IMR-90 (cell line): ENCODE data around the gene RIMS1. TPM values are rescaled to one million over a fixed set of nuclear protein-coding genes. Genes with fewer than 3 reads are reported as not detected.

Experiments
- ATAC-seq: fragments of 200-7000 bp; cut with Tn5 transposase; 2 replicates; pipeline ENCODE4 v1.9.1; 2020; ENCODE audit warnings: low read depth, mild to moderate bottlenecking, moderate library complexity
- BruUV-seq: library from RNA; stranded (reverse); fragments of 400-500 nt; replicated peaks from 2 replicates; lab custom pipeline; 2021; lab: Mats Ljungman, UMichigan
- CTCF ChIA-PET: fragments of 300-600 bp; formaldehyde crosslinking; extraction: SDS; loops from one replicate; lab custom pipeline; 2021; ENCODE audit warnings: antibody characterized with exemption; lab: Yijun Ruan, JAX
- POLR2A ChIA-PET: fragments of 300-600 bp; sonication (Branson Sonifier 250); formaldehyde crosslinking; loops from one replicate; lab custom pipeline; 2022; ENCODE audit warnings: antibody characterized with exemption; ENCODE audit not compliant: unreplicated experiment; lab: Charles Lee
- DNase-seq: peaks from one replicate; pipeline ENCODE4 v3.0.0; 2013
- H2AFZ ChIP-seq: replicated peaks from 2 replicates; pipeline ENCODE3; 2013; ENCODE audit warnings: low read length, mild to moderate bottlenecking; ENCODE audit not compliant: poor library complexity
- H2AK5ac ChIP-seq: 2 replicates; pipeline ENCODE4 v1.6.1; 2013; ENCODE audit warnings: low read depth, low read length, inconsistent platforms
- H2AK9ac ChIP-seq: replicated peaks from 2 replicates; pipeline ENCODE3; 2013; ENCODE audit warnings: mild to moderate bottlenecking, low read depth, low read length, moderate library complexity; ENCODE audit not compliant: poor library complexity
- H2BK120ac ChIP-seq: 2 replicates; pipeline ENCODE4 v1.6.1; 2013; ENCODE audit warnings: low read depth, low read length, inconsistent platforms
- H2BK15ac ChIP-seq: 3 replicates; pipeline ENCODE4 v1.6.1; 2013; ENCODE audit warnings: low read depth, low read length, inconsistent platforms
- H2BK20ac ChIP-seq: 2 replicates; pipeline ENCODE4 v1.6.1; 2013; ENCODE audit warnings: low read depth, mild to moderate bottlenecking, inconsistent platforms, low read length, moderate library complexity
- H2BK5ac ChIP-seq: 2 replicates; pipeline ENCODE4 v1.6.1; 2013; ENCODE audit warnings: mild to moderate bottlenecking, low read depth, low read length, inconsistent platforms; ENCODE audit not compliant: poor library complexity, severe bottlenecking
- H3K14ac ChIP-seq: replicated peaks from 2 replicates; pipeline ENCODE4 v1.6.1; 2013; ENCODE audit warnings: low read depth, low read length, inconsistent platforms
- H3K18ac ChIP-seq: 2 replicates; pipeline ENCODE4 v1.6.1; 2013; ENCODE audit warnings: low read depth, low read length, control low read depth
- H3K23ac ChIP-seq: 2 replicates; pipeline ENCODE4 v1.6.1; 2013; ENCODE audit warnings: low read depth, low read length, inconsistent platforms
- H3K27ac ChIP-seq: 2 replicates; pipeline ENCODE4 v1.5.1; 2013; ENCODE audit warnings: mild to moderate bottlenecking, control low read depth, low read length; ENCODE audit not compliant: insufficient read depth
- H3K27me3 ChIP-seq: 2 replicates; pipeline ENCODE4 v1.6.1; 2013; ENCODE audit warnings: low read length; ENCODE audit not compliant: control insufficient read depth, insufficient read depth
- H3K36me3 ChIP-seq: 2 replicates; pipeline ENCODE4 v1.6.1; 2013; ENCODE audit warnings: low read length, mixed read lengths; ENCODE audit not compliant: control insufficient read depth, insufficient read depth
- H3K4ac ChIP-seq: 2 replicates; pipeline ENCODE4 v1.6.1; 2013; ENCODE audit warnings: low read depth, low read length, inconsistent platforms
- H3K4me1 ChIP-seq: 2 replicates; pipeline ENCODE4 v1.6.1; 2013; ENCODE audit warnings: low read length, mixed read lengths; ENCODE audit not compliant: control insufficient read depth, insufficient read depth
- H3K4me2 ChIP-seq: 2 replicates; pipeline ENCODE4 v1.6.1; 2013; ENCODE audit warnings: low read depth, mild to moderate bottlenecking, control low read depth, low read length, moderate library complexity
- H3K4me3 ChIP-seq: 2 replicates; pipeline ENCODE4 v1.5.1; 2013; ENCODE audit warnings: low read depth, mild to moderate bottlenecking, control low read depth, low read length, moderate library complexity; ENCODE audit not compliant: insufficient read depth
- H3K56ac ChIP-seq: 2 replicates; pipeline ENCODE4 v1.6.1; 2013; ENCODE audit warnings: low read length, inconsistent platforms; ENCODE audit not compliant: insufficient read depth; ENCODE audit errors: extremely low read depth
- H3K79me1 ChIP-seq, 2 experiments: 2 replicates each; pipeline ENCODE4 v1.6.1; 2013; ENCODE audit warnings: low read length in 2 of 2, inconsistent platforms in 1 of 2, low read depth in 1 of 2
- H3K9ac ChIP-seq: 2 replicates; pipeline ENCODE4 v1.6.1; 2013; ENCODE audit warnings: low read depth, low read length, control low read depth
- H3K9me1 ChIP-seq: 2 replicates; pipeline ENCODE4 v1.6.1; 2013; ENCODE audit warnings: low read length, inconsistent platforms; ENCODE audit not compliant: insufficient read depth
- H3K9me3 ChIP-seq: 2 replicates; pipeline ENCODE4 v1.6.1; 2013; ENCODE audit warnings: low read length; ENCODE audit not compliant: control insufficient read depth, insufficient read depth
- H4K20me1 ChIP-seq: 2 replicates; pipeline ENCODE4 v1.6.1; 2013; ENCODE audit warnings: low read length, inconsistent platforms; ENCODE audit not compliant: insufficient read depth
- H4K5ac ChIP-seq: 2 replicates; pipeline ENCODE4 v1.6.1; 2013; ENCODE audit warnings: mild to moderate bottlenecking, low read depth, low read length, control low read depth
- H4K8ac ChIP-seq, 2 experiments: 2 replicates each; pipeline ENCODE4 v1.6.1; 2013; ENCODE audit warnings: low read depth in 2 of 2, low read length in 2 of 2, control low read depth in 1 of 2, inconsistent platforms in 1 of 2
- H4K91ac ChIP-seq: 2 replicates; pipeline ENCODE4 v1.6.1; 2013; ENCODE audit warnings: low read depth, low read length, inconsistent platforms; ENCODE audit not compliant: insufficient read depth
- MAZ ChIP-seq: IDR thresholded peaks from 2 replicates; pipeline ENCODE4 v1.6.1; 2012; ENCODE audit warnings: low read depth, mild to moderate bottlenecking, low read length, improper control_type of control experiment, moderate library complexity, borderline replicate concordance
- WGBS, 2 experiments: methylation state at CpG; one replicate each; pipeline versions ENCODE4 v1.1.5 to v1.1.7; 2013; ENCODE audit warnings: missing lambda C conversion rate in 2 of 2; ENCODE audit not compliant: insufficient read length in 1 of 2; ENCODE audit errors: extremely low coverage in 2 of 2; 5-methylcytosine and 5-hydroxymethylcytosine counted together
- dilution Hi-C: fragments of 300-500 bp; cut with HindIII; formaldehyde crosslinking; loops from one replicate; pipeline ENCODE4 v1.14.3; 2018; ENCODE audit warnings: low sequenced_read_pairs; ENCODE audit not compliant: unreplicated experiment
- in situ Hi-C: fragments of 300-500 bp; cut with MboI; formaldehyde crosslinking; loops from 3 replicates; pipeline ENCODE4 v1.14.3; 2019; ENCODE audit warnings: low sequenced_read_pairs, inconsistent platforms, mixed read lengths
- intact Hi-C: fragments of 100-400 bp; cut with micrococcal nuclease; formaldehyde crosslinking; loops from 2 replicates; pipeline ENCODE4 v1.10.0; 2022
- polyA plus RNA-seq, 3 experiments: library from polyadenylated mRNA; depleted of rRNA; stranded (reverse); fragments of >200 nt; gene quantifications; 2 replicates each; pipeline ENCODE4 v1.2.3, GENCODE V29; 2012; ENCODE audit warnings: low replicate concordance in 1 of 3
- total RNA-seq: library from RNA; depleted of rRNA; stranded (reverse); fragments of >200 nt; gene quantifications from 2 replicates; pipeline ENCODE4 v1.2.3, GENCODE V29; 2012

Gene RIMS1
- total and polyA plus RNA-seq, 2 of the 4 experiments (the other 2 are of a cell fraction) = 0.44 to 3.8 TPM

- no peak for TF ChIP-seq MAZ
- 28% methylated on average over 2 of the region's 4 CpGs; no CpG with 5 or more reads in 1 of the 2 experiments for WGBS, 2 experiments
- ATAC-seq (no peak), DNase-seq (no peak)
- Histone ChIP-seq H3K4me1 (no peaks in the 10 kb centered on the region), H2BK120ac (no peak overlapping the region), H3K18ac (no peak overlapping the region), H3K9me3 (no peaks in the 10 kb centered on the region), H2BK5ac (no peak overlapping the region), H3K36me3 (no peaks in the 10 kb centered on the region), H3K14ac (no peak overlapping the region), H2AK5ac (no peak overlapping the region), H3K79me1 (no peaks in the 10 kb centered on the region), H4K20me1 (no peaks in the 10 kb centered on the region), H2BK20ac (no peak overlapping the region), H4K91ac (no peak overlapping the region), H3K23ac (no peak overlapping the region), H3K9ac (no peak overlapping the region), H3K9me1 (no peaks in the 10 kb centered on the region), H2AK9ac (no peak overlapping the region), H3K27ac (no peak overlapping the region), H3K56ac (no peak overlapping the region), H3K4me2 (no peak overlapping the region), H3K27me3 (no peaks in the 10 kb centered on the region), H4K8ac (no peak overlapping the region), H2BK15ac (no peak overlapping the region), H2AFZ (no peak overlapping the region), H3K4ac (no peak overlapping the region), H4K5ac (no peak overlapping the region), H3K4me3 (no peak overlapping the region)
- dilution Hi-C loops (no loop called here), in situ Hi-C loops (no loop called here), intact Hi-C loops (no loop called here)
- POLR2A ChIA-PET = interaction anchor here (0.7 kb wide), 1 partner anchor 236 kb away, joined by 9 read pairs; no protein-coding TSS in a partner anchor
- CTCF ChIA-PET = no interaction called here
- no TSS peak for BruUV-seq
These were observed 150.7 kb downstream of the RIMS1 start for GRCh38 chr6:72037006-72037405.
